Adrenal gland (tissue), 12 donors: ENCODE measurements around the gene PES1. TPM values are rescaled to one million over a fixed set of nuclear protein-coding genes. Genes with fewer than 3 reads are reported as not detected.

Experiments used
- DNase-seq, 7 donors: peaks; one replicate each; pipeline ENCODE4 v3.0.0-alpha.2; 2019 to 2020
- H3K27ac ChIP-seq, 5 donors: fragments of 200-600 bp; sonication (generic) in 4 of 5; 1 replicate in 3 of 5; 2 replicates in 2 of 5; pipeline versions ENCODE4 v1.5.1 to v1.8.0; 2016 to 2020; ENCODE audit warnings: mild to moderate bottlenecking in 1 of 5
- H3K27me3 ChIP-seq: fragments of 200-600 bp; 2 replicates; pipeline ENCODE4 v1.8.0; 2021
- H3K36me3 ChIP-seq, 2 donors: fragments of 200-600 bp; replicated peaks in 1 of 2; 1 replicate in 1 of 2; 2 replicates in 1 of 2; pipeline versions ENCODE4 v1.5.1 to v1.8.0; 2018 to 2022
- H3K4me1 ChIP-seq, 2 donors: fragments of 200-600 bp; replicated peaks in 1 of 2; 1 replicate in 1 of 2; 2 replicates in 1 of 2; pipeline versions ENCODE4 v1.5.1 to v1.8.0; 2018 to 2021
- H3K4me3 ChIP-seq, 4 donors: fragments of 200-600 bp; sonication (generic) in 3 of 4; one replicate each; pipeline ENCODE4 v1.5.1; 2016 to 2018
- H3K9me3 ChIP-seq, 3 donors: fragments of 200-600 bp; sonication (generic) in 1 of 3; replicated peaks in 1 of 3; 1 replicate in 2 of 3; 2 replicates in 1 of 3; pipeline versions ENCODE4 v1.5.1 to v1.8.0; 2016 to 2021
- CTCF ChIP-seq, 6 experiments: fragments of 450-650 bp in 4 of 6; fragments of 200-600 bp in 2 of 6; sonication (generic) in 1 of 6; IDR thresholded peaks; 1 replicate in 5 of 6; 2 replicates in 1 of 6; pipeline versions ENCODE4 v1.5.1 to v1.8.0; 2016 to 2021; ENCODE audit warnings: antibody characterized with exemption in 6 of 6, mild to moderate bottlenecking in 2 of 6, moderate library complexity in 1 of 6
- POLR2A ChIP-seq, 2 donors: fragments of 450-650 bp; IDR thresholded peaks; one replicate each; pipeline ENCODE4 v1.6.1; 2017; ENCODE audit warnings: antibody characterized with exemption in 2 of 2, mild to moderate bottlenecking in 2 of 2, moderate library complexity in 1 of 2
- WGBS, 4 donors: extraction: QIAGEN DNeasy Blood & Tissue Kit in 2 of 4; methylation state at CpG; one replicate each; pipeline versions ENCODE4 v1.1.5 to v1.1.7; 2013 to 2017; 5-methylcytosine and 5-hydroxymethylcytosine counted together
- intact Hi-C, 2 donors: fragments of 100-400 bp; cut with DNase I; formaldehyde crosslinking; loops; one replicate each; pipeline versions ENCODE4 v1.14.1 to v1.15.0; 2022 to 2023
- polyA plus RNA-seq, 3 donors: library from polyadenylated mRNA; stranded (reverse); fragments of 200-250 nt in 2 of 3; fragments of 350-450 nt in 1 of 3; fragmentation: Illumina TruSeq in 1 of 3; extraction: RNeasy Lipid Tissue Mini Kit (QIAGEN cat#74804) in 1 of 3; gene quantifications; one replicate each; pipeline ENCODE4 v1.2.3, GENCODE V29; 2013 to 2014
- total RNA-seq, 9 donors: library from RNA; depleted of rRNA in 4 of 9; stranded (reverse); fragments of >200 nt in 4 of 9; fragments of 120-200 nt in 1 of 9; fragmentation: NEBNext Ultra II Directional in 1 of 9; extraction: Animal tissue kit (Norgen Biotek cat#: 25700) in 1 of 9; gene quantifications; one replicate each; pipeline versions ENCODE4 v1.1.0 to v1.2.4, GENCODE V29; 2013 to 2023
- donor health status: healthy with polysubstance abuse.
- donor health status: Bipolar disorder and iron deficiency.
- donor health status: DM: yes; HTN: yes; CAD: no.
- donor health status: DM: no; HTN: no; CAD: no.
- donor health status: DM: no; HTN: no; CAD: no.
- donor health status: DM: yes; HTN: yes; CAD: no.

The PES1 gene
- total and polyA plus RNA-seq, 12 donors, result 46.0 to 117 (median 66.0) TPM

GRCh38 chr22:30609260-30610185 is 17.8 kb upstream of the PES1 start:
- intact Hi-C loops, result no loop called here
- Histone ChIP-seq H3K4me3 (no peak overlapping the region), H3K27me3 (no peaks in the 10 kb centered on the region), H3K27ac (peak overlapping the region; percentile 50 to 86 (median 82)), H3K36me3 (peaks cover 0 to 18% of the 10 kb centered on the region in 2 donors), H3K4me1 (peaks cover 34 to 40% of the 10 kb centered on the region in 2 donors), H3K9me3 (no peaks in the 10 kb centered on the region)
- peak in 1 of 2 donors; percentile 58 for TF ChIP-seq POLR2A (IDR thresholded peaks at IDR 0.05)
- no peak for TF ChIP-seq CTCF (IDR thresholded peaks at IDR 0.05)
- WGBS, 4 donors, result 46 to 53% (median 50%) methylated on average over 16 to 17 of the region's 17 CpGs
- peak; percentile 62 to 84 (median 79) for DNase-seq

GRCh38 chr22:30607939-30608338 is 16.2 kb upstream of the PES1 start:
- Histone ChIP-seq H3K4me3 (peak overlapping the region in 2 of 4 donors; percentile 42 to 68), H3K27ac (peak overlapping the region in 3 of 5 donors; percentile 74 to 86 (median 83)), H3K4me1 (peaks cover 34 to 40% of the 10 kb centered on the region in 2 donors), H3K9me3 (no peaks in the 10 kb centered on the region), H3K27me3 (no peaks in the 10 kb centered on the region), H3K36me3 (peaks cover 0 to 7% of the 10 kb centered on the region in 2 donors)
- intact Hi-C loops, result no loop called here
- 79 to 87% (median 83%) methylated on average over 7 of the region's 7 CpGs for WGBS, 4 donors
- no peak for DNase-seq
- TF ChIP-seq CTCF (IDR thresholded peaks at IDR 0.05) (no peak), POLR2A (IDR thresholded peaks at IDR 0.05) (no peak)

- no peak for TF ChIP-seq POLR2A (IDR thresholded peaks at IDR 0.05)
- no peak for TF ChIP-seq CTCF (IDR thresholded peaks at IDR 0.05)
- H3K27ac ChIP-seq, result peak overlapping the region; percentile 6 to 93 (median 74)
- peaks cover 0 to 7% of the 10 kb centered on the region in 2 donors for H3K36me3 ChIP-seq
- intact Hi-C loops, result no loop called here
- no peaks in the 10 kb centered on the region for H3K27me3 ChIP-seq
- WGBS, 4 donors, result 65 to 72% (median 70%) methylated on average over 7 of the region's 7 CpGs
- no peak for DNase-seq
- no peaks in the 10 kb centered on the region for H3K9me3 ChIP-seq
- peaks cover 34 to 40% of the 10 kb centered on the region in 2 donors for H3K4me1 ChIP-seq
- H3K4me3 ChIP-seq, result peak overlapping the region in 2 of 4 donors; percentile 42 to 68
These were observed 15.7 kb upstream of the PES1 start for GRCh38 chr22:30607300-30607930.
